K562 (cell line): ENCODE results near the gene TMED8. TPM values are rescaled to one million over a fixed set of nuclear protein-coding genes. Genes with fewer than 3 reads are reported as not detected.

Experiments
- ILF3 ChIP-seq: fragments of 450-650 bp; IDR thresholded peaks from 2 replicates; pipeline ENCODE4 v1.6.1; 2018; ENCODE audit warnings: antibody characterized with exemption, mild to moderate bottlenecking, moderate library complexity, borderline replicate concordance
- LEF1 ChIP-seq: fragments of 450-650 bp; IDR thresholded peaks from 2 replicates; pipeline ENCODE4 v1.6.1; 2016; ENCODE audit warnings: mild to moderate bottlenecking
- SOX6 ChIP-seq: fragments of 450-650 bp; IDR thresholded peaks from 2 replicates; pipeline ENCODE4 v1.6.1; 2014; ENCODE audit warnings: mild to moderate bottlenecking
- SPI1 ChIP-seq: IDR thresholded peaks from 2 replicates; pipeline ENCODE4 v1.6.1; 2011; ENCODE audit warnings: low read depth, low read length, control low read depth, borderline replicate concordance
- TRIM28 ChIP-seq: fragments of 450-650 bp; IDR thresholded peaks from 2 replicates; pipeline ENCODE4 v1.6.1; 2017
- ZC3H11A ChIP-seq: IDR thresholded peaks from 2 replicates; pipeline ENCODE4 v1.6.1; 2012; ENCODE audit warnings: low read depth, low read length, improper control_type of control experiment
- ZNF354B ChIP-seq: fragments of 250-450 bp; sonication (Bioruptor Pico); IDR thresholded peaks from 2 replicates; pipeline ENCODE4 v1.4.0; 2020
- ZNF408 ChIP-seq: fragments of 250-450 bp; sonication (Bioruptor Pico); IDR thresholded peaks from 2 replicates; pipeline ENCODE4 v1.4.0; 2020; ENCODE audit warnings: low read depth, mild to moderate bottlenecking, moderate library complexity
- ZNF431 ChIP-seq: sonication (generic); formaldehyde crosslinking; IDR thresholded peaks from 2 replicates; pipeline ENCODE4 v1.8.0; 2022; ENCODE audit warnings: mild to moderate bottlenecking, missing genetic modification reagents
- polyA plus RNA-seq, 8 experiments: library from polyadenylated mRNA; depleted of rRNA in 4 of 8; stranded (reverse) in 5 of 8; unstranded in 3 of 8; fragments of >200 nt; fragmentation: Nextera tagmentation in 2 of 8; fragmentation: Illumina TruSeq in 1 of 8; extraction: Ambion mirVana in 2 of 8; extraction: Trizol in 1 of 8; gene quantifications; 2 replicates each; pipeline versions ENCODE4 v1.2.1 to v1.2.3, GENCODE V29; 2011 to 2014; ENCODE audit warnings: inconsistent platforms in 1 of 8, missing spikeins in 1 of 8
- total RNA-seq, 7 experiments: library from RNA; depleted of rRNA in 6 of 7; stranded (reverse); fragments of >200 nt in 6 of 7; fragmentation: Illumina TruSeq in 2 of 7; extraction: Trizol in 2 of 7; gene quantifications; 2 replicates each; pipeline versions ENCODE4 v1.2.1 to v1.2.3, GENCODE V29; 2011 to 2021; ENCODE audit warnings: low replicate concordance in 1 of 7
- TF ChIP-seq, protein P1 (sequence below): sonication (generic); formaldehyde crosslinking; IDR thresholded peaks from 2 replicates; pipeline ENCODE4 v1.8.0; 2022; ENCODE audit warnings: mild to moderate bottlenecking, missing genetic modification reagents, borderline replicate concordance
- TF ChIP-seq, protein P2 (sequence below): fragments of 250-450 bp; sonication (Bioruptor Pico); IDR thresholded peaks from 2 replicates; pipeline ENCODE4 v1.5.0; 2020; ENCODE audit warnings: mild to moderate bottlenecking
- TF ChIP-seq, protein P3 (sequence below): fragments of 200-800 bp; sonication (Bioruptor generic); IDR thresholded peaks from 2 replicates; pipeline ENCODE4 v1.6.1; 2016; ENCODE audit warnings: missing genetic modification characterization, missing compliant biosample characterization
- TF ChIP-seq, protein P4 (sequence below): fragments of 250-450 bp; sonication (Bioruptor Pico); IDR thresholded peaks from 2 replicates; pipeline ENCODE4 v1.8.0; 2021; ENCODE audit warnings: borderline replicate concordance, mild to moderate bottlenecking, moderate library complexity; ENCODE audit not compliant: poor library complexity, severe bottlenecking
- TF ChIP-seq, protein P5 (sequence below): fragments of 450-650 bp; IDR thresholded peaks from 2 replicates; pipeline ENCODE4 v1.6.1; 2018; ENCODE audit warnings: mild to moderate bottlenecking, low read depth; ENCODE audit not compliant: partially characterized antibody
- TF ChIP-seq, protein P6 (sequence below): fragments of 450-650 bp; IDR thresholded peaks from 2 replicates; pipeline ENCODE4 v1.6.1; 2016

The TMED8 gene
- total and polyA plus RNA-seq, 9 of the 15 experiments (the other 6 are each of a cell fraction or from before 2014, with no cell fraction given), result 3.3 to 17.4 (median 12.0) TPM

DNA sequence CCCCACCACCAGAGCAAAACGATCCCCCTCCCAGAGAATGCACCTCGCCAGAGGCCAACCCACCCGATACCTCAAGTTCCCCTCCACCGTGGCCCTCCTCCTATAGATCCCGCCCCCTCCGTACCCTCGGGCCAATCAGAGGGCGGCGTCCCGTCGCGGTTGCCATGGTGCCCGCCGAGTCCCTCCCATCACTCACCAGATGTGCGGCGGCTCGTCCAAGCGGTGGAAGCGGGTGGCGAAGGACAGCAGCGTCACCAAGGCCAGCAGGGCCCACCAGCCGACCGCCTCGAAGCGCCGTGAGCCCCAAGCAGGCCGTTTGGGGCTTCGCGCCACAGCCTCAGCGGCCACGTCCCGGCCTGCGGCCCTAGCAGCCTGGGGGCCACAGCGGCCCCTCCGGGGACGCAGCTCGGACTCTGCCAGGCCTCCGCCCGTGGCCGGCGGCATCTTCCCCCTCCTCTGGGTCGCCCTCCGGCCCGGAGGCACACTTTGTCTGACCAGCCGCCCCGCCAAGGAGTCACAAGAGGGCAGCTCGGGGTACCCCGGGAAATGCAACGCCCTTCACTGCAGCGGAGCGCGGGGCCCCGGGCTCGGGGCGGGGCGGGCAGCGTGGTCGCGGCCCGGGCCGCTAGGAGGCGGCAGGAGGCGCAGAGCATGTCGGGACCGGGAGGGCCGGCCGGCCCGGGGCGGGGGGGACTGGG lies 56.5 kb downstream of the TMED8 start, which contains the start of gene POMT2 (continued):
- TF ChIP-seq, protein P1, sequence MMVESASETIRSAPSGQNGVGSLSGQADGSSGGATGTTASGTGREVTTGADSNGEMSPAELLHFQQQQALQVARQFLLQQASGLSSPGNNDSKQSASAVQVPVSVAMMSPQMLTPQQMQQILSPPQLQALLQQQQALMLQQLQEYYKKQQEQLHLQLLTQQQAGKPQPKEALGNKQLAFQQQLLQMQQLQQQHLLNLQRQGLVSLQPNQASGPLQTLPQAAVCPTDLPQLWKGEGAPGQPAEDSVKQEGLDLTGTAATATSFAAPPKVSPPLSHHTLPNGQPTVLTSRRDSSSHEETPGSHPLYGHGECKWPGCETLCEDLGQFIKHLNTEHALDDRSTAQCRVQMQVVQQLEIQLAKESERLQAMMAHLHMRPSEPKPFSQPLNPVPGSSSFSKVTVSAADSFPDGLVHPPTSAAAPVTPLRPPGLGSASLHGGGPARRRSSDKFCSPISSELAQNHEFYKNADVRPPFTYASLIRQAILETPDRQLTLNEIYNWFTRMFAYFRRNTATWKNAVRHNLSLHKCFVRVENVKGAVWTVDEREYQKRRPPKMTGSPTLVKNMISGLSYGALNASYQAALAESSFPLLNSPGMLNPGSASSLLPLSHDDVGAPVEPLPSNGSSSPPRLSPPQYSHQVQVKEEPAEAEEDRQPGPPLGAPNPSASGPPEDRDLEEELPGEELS (CRISPR knock-in tag), result no peak
- TF ChIP-seq ZNF354B (CRISPR knock-in tag) (no peak), TRIM28 (no peak), ZC3H11A (no peak), ZNF431 (CRISPR knock-in tag) (no peak), LEF1 (no peak), ILF3 (no peak), SPI1 (no peak), ZNF408 (CRISPR knock-in tag) (no peak), SOX6 (no peak)
- TF ChIP-seq, protein P2, sequence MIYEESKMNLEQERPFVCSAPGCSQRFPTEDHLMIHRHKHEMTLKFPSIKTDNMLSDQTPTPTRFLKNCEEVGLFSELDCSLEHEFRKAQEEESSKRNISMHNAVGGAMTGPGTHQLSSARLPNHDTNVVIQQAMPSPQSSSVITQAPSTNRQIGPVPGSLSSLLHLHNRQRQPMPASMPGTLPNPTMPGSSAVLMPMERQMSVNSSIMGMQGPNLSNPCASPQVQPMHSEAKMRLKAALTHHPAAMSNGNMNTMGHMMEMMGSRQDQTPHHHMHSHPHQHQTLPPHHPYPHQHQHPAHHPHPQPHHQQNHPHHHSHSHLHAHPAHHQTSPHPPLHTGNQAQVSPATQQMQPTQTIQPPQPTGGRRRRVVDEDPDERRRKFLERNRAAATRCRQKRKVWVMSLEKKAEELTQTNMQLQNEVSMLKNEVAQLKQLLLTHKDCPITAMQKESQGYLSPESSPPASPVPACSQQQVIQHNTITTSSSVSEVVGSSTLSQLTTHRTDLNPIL (CRISPR knock-in tag), result no peak
- TF ChIP-seq, protein P3, sequence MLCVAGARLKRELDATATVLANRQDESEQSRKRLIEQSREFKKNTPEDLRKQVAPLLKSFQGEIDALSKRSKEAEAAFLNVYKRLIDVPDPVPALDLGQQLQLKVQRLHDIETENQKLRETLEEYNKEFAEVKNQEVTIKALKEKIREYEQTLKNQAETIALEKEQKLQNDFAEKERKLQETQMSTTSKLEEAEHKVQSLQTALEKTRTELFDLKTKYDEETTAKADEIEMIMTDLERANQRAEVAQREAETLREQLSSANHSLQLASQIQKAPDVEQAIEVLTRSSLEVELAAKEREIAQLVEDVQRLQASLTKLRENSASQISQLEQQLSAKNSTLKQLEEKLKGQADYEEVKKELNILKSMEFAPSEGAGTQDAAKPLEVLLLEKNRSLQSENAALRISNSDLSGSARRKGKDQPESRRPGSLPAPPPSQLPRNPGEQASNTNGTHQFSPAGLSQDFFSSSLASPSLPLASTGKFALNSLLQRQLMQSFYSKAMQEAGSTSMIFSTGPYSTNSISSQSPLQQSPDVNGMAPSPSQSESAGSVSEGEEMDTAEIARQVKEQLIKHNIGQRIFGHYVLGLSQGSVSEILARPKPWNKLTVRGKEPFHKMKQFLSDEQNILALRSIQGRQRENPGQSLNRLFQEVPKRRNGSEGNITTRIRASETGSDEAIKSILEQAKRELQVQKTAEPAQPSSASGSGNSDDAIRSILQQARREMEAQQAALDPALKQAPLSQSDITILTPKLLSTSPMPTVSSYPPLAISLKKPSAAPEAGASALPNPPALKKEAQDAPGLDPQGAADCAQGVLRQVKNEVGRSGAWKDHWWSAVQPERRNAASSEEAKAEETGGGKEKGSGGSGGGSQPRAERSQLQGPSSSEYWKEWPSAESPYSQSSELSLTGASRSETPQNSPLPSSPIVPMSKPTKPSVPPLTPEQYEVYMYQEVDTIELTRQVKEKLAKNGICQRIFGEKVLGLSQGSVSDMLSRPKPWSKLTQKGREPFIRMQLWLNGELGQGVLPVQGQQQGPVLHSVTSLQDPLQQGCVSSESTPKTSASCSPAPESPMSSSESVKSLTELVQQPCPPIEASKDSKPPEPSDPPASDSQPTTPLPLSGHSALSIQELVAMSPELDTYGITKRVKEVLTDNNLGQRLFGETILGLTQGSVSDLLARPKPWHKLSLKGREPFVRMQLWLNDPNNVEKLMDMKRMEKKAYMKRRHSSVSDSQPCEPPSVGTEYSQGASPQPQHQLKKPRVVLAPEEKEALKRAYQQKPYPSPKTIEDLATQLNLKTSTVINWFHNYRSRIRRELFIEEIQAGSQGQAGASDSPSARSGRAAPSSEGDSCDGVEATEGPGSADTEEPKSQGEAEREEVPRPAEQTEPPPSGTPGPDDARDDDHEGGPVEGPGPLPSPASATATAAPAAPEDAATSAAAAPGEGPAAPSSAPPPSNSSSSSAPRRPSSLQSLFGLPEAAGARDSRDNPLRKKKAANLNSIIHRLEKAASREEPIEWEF (CRISPR knock-in tag), result no peak
- TF ChIP-seq, protein P4, sequence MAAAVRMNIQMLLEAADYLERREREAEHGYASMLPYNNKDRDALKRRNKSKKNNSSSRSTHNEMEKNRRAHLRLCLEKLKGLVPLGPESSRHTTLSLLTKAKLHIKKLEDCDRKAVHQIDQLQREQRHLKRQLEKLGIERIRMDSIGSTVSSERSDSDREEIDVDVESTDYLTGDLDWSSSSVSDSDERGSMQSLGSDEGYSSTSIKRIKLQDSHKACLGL, result no peak
- TF ChIP-seq, protein P5, sequence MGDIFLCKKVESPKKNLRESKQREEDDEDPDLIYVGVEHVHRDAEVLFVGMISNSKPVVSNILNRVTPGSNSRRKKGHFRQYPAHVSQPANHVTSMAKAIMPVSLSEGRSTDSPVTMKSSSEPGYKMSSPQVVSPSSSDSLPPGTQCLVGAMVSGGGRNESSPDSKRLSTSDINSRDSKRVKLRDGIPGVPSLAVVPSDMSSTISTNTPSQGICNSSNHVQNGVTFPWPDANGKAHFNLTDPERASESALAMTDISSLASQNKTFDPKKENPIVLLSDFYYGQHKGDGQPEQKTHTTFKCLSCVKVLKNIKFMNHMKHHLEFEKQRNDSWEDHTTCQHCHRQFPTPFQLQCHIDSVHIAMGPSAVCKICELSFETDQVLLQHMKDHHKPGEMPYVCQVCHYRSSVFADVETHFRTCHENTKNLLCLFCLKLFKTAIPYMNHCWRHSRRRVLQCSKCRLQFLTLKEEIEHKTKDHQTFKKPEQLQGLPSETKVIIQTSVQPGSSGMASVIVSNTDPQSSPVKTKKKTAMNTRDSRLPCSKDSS, result no peak
- TF ChIP-seq, protein P6, sequence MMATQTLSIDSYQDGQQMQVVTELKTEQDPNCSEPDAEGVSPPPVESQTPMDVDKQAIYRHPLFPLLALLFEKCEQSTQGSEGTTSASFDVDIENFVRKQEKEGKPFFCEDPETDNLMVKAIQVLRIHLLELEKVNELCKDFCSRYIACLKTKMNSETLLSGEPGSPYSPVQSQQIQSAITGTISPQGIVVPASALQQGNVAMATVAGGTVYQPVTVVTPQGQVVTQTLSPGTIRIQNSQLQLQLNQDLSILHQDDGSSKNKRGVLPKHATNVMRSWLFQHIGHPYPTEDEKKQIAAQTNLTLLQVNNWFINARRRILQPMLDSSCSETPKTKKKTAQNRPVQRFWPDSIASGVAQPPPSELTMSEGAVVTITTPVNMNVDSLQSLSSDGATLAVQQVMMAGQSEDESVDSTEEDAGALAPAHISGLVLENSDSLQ, result peak; percentile 94
